HG03139 (cell line): ENCODE data around the gene ELP1.

ENCODE experiments used
- ATAC-seq: cut with Tn5 transposase; IDR thresholded peaks from one replicate; pipeline ENCODE4 v1.9.1; 2021; ENCODE audit not compliant: unreplicated experiment

The ELP1 gene

GRCh38 chr9:108885643-108886348, 48.1 kb downstream of the ELP1 start:
- ATAC-seq = peak; percentile 97

- ATAC-seq = no peak
These were observed 49.2 kb downstream of the ELP1 start for GRCh38 chr9:108884701-108885100.

- no peak for ATAC-seq
These were observed 50.8 kb downstream of the ELP1 start for GRCh38 chr9:108883085-108883484.

- ATAC-seq = no peak
These were observed 51.7 kb downstream of the ELP1 start for GRCh38 chr9:108882052-108882888.

- no peak for ATAC-seq
These were observed 53.1 kb downstream of the ELP1 start for GRCh38 chr9:108880738-108881316.

GRCh38 chr9:108877524-108877923, 56.4 kb downstream of the ELP1 start:
- ATAC-seq = no peak

GRCh38 chr9:108876425-108876824, 57.5 kb downstream of the ELP1 start:
- ATAC-seq = no peak

- ATAC-seq = no peak
These were observed 59.7 kb downstream of the ELP1 start for GRCh38 chr9:108874058-108874788.

GRCh38 chr9:108869092-108869725, 64.7 kb downstream of the ELP1 start:
- no peak for ATAC-seq

GRCh38 chr9:108867829-108868228, 66.1 kb downstream of the ELP1 start:
- ATAC-seq = no peak

GRCh38 chr9:108867116-108867515, 66.8 kb downstream of the ELP1 start:
- ATAC-seq = no peak

GRCh38 chr9:108866001-108866420, 67.9 kb downstream of the ELP1 start:
- no peak for ATAC-seq

- no peak for ATAC-seq
These were observed 68.9 kb downstream of the ELP1 start for GRCh38 chr9:108865037-108865436.

- no peak for ATAC-seq
These were observed 69.5 kb downstream of the ELP1 start for GRCh38 chr9:108864446-108864845.

GRCh38 chr9:108863891-108864290, 70.0 kb downstream of the ELP1 start:
- ATAC-seq = no peak

- no peak for ATAC-seq
These were observed 71.9 kb downstream of the ELP1 start, which contains the start of gene ACTL7A for GRCh38 chr9:108861997-108862396. ACTL7A (plus strand) TSS chr9:108862266; CDS start chr9:108862323, 57 bp downstream.

- ATAC-seq = no peak
These were observed 72.5 kb downstream of the ELP1 start for GRCh38 chr9:108861464-108861863.

GRCh38 chr9:108860764-108861163, 73.2 kb downstream of the ELP1 start:
- ATAC-seq = no peak

- no peak for ATAC-seq
These were observed 73.6 kb downstream of the ELP1 start for GRCh38 chr9:108860354-108860753.

GRCh38 chr9:108859459-108860114, 74.3 kb downstream of the ELP1 start:
- no peak for ATAC-seq
